HFFc6 (cell line): Measurements from ENCODE around the gene NEBL. TPM values are rescaled to one million over a fixed set of nuclear protein-coding genes. Genes with fewer than 3 reads are reported as not detected.
A peak's percentile ranks its signal among the peaks of the same experiment; 100 is the strongest.

Experiments used
- DNase-seq: peaks from one replicate; pipeline ENCODE4 v3.0.0-alpha.2; 2018
- H3K27ac Mint-ChIP-seq: 2 replicates; pipeline ENCODE4 v1.8.0; 2020; ENCODE audit warnings: mild to moderate bottlenecking, mixed read lengths
- H3K27me3 Mint-ChIP-seq: 2 replicates; pipeline ENCODE4 v1.8.0; 2021; ENCODE audit warnings: mild to moderate bottlenecking, moderate library complexity, mixed read lengths; ENCODE audit not compliant: insufficient read depth
- H3K36me3 Mint-ChIP-seq: 2 replicates; pipeline ENCODE4 v1.8.0; 2021; ENCODE audit warnings: low read depth, mixed read lengths
- H3K4me1 Mint-ChIP-seq: 2 replicates; pipeline ENCODE4 v1.8.0; 2020; ENCODE audit warnings: low read depth, mixed read lengths
- H3K4me3 Mint-ChIP-seq: 2 replicates; pipeline ENCODE4 v1.8.0; 2020; ENCODE audit warnings: mild to moderate bottlenecking, moderate library complexity, mixed read lengths
- H3K9me3 Mint-ChIP-seq: 2 replicates; pipeline ENCODE4 v1.8.0; 2020; ENCODE audit warnings: mild to moderate bottlenecking, mixed read lengths
- CTCF ChIP-seq: fragments of 200-600 bp; sonication (generic); IDR thresholded peaks from 2 replicates; pipeline ENCODE4 v1.5.0; 2021; ENCODE audit warnings: antibody characterized with exemption, mild to moderate bottlenecking
- total RNA-seq, 6 experiments: library from RNA; stranded (reverse); fragmentation: NEBNext Ultra II Directional; extraction: Animal tissue kit (Norgen Biotek cat#: 25700); gene quantifications; 2 replicates in 1 of 6; 3 replicates in 5 of 6; pipeline ENCODE4 v1.2.3, GENCODE V29; 2021

NEBL gene
- total RNA-seq, 6 experiments from 2014 or later: not detected

DNA sequence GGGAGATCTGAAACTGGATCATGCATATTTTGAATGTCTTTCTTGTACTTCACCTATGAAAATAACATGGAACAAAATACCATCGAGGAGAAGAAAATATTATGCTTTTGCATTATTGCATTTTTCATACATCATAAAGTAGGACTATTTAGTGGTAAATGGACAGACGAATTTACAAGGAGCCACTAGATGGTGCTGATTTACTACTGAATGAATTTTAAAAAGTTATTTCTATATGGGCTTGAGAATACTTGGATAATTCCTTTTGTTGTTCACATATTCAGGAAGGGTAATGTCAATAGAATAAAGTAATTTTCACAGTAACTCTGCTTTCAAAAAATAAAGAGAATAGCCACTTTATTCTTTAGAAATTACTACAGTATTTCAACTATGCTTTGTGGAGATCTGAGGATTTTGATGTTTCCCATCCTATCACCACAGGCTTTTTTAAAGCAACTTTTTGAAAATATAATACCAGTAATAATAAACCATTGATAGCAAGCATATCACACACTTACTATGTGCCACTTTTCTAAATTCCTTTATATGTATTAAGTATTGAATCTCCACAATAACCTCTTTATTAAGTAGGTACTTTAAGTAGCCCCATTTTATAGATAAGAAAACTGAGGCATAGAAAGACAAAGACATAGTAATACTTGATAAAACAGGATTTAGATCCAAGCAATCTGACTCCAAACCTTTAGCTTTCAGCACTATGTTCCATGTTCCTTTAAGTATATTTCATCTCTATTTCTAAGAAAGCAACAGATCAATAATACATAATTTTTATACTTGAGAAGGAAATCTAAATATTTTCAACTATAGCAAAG lies 38.6 kb downstream of the NEBL start:
- no peaks in the 10 kb centered on the region; the same call in 1 of the 2 replicates for H3K27me3 Mint-ChIP-seq
- no peaks in the 10 kb centered on the region for H3K4me1 Mint-ChIP-seq
- no peaks in the 10 kb centered on the region for H3K9me3 Mint-ChIP-seq
- TF ChIP-seq CTCF: peak; percentile 76
- H3K36me3 Mint-ChIP-seq: no peaks in the 10 kb centered on the region
- no peak overlapping the region for H3K4me3 Mint-ChIP-seq
- peak; percentile 34 for DNase-seq
- H3K27ac Mint-ChIP-seq: no peak overlapping the region

GRCh38 chr10:20856484-20856883 lies 40.6 kb downstream of the NEBL start:
- TF ChIP-seq CTCF: no peak
- Mint-ChIP-seq H3K27ac (no peak overlapping the region), H3K36me3 (no peaks in the 10 kb centered on the region), H3K4me1 (no peaks in the 10 kb centered on the region), H3K4me3 (no peak overlapping the region), H3K27me3 (no peaks in the 10 kb centered on the region), H3K9me3 (no peaks in the 10 kb centered on the region)
- no peak for DNase-seq

DNA sequence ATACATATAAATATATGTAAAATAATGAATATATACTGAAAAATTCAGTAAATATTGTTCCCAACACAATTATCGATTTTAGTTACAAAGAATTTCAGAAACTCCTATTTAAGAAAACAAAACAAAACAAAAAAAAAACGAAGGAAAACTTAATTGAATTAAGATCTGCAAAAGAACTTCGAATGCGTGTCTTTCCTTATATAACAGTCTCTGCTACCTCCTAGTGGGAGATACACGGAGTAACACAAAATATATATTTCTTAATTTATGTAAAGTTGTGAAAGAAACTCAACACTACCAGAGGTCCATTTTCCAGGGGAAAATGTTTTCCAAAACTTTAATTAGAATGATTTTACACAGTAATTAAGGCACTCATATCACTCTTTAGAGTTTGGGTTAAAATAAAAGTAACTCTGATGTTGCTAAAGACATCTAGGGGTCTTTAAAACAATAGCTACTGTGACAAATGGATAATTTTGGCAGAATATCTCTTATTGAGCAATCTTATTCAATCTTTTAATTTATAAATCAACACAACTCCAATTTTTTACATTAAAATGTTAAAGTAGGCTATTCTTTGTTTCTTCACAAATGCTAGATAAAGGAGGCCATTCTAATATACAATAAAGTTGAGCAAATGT lies 41.6 kb downstream of the NEBL start:
- TF ChIP-seq CTCF: peak; percentile 70
- no peaks in the 10 kb centered on the region for H3K9me3 Mint-ChIP-seq
- no peaks in the 10 kb centered on the region for H3K4me1 Mint-ChIP-seq
- no peak overlapping the region for H3K4me3 Mint-ChIP-seq
- no peaks in the 10 kb centered on the region for H3K36me3 Mint-ChIP-seq
- H3K27ac Mint-ChIP-seq: no peak overlapping the region
- H3K27me3 Mint-ChIP-seq: no peaks in the 10 kb centered on the region
- DNase-seq: no peak

DNA sequence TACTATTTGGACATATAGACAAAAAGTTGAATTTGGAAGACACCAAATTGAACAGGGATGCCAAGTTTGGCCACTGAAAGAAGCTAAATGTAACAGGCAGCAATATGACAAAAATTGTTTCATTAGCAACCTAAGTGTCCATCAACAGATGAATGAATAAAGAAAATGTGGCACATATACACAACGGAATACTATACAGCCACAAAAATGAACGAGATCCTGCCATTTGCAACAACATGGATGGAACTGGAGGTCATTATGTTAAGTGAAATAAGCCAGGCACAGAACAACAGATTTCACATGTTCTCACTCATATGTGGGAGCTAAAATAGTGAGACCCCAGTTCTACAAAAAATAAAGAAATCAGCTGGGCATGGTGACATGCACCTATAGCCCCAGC lies 43.8 kb downstream of the NEBL start:
- no peak for DNase-seq
- Mint-ChIP-seq H3K27ac (no peak overlapping the region), H3K4me3 (no peak overlapping the region), H3K4me1 (no peaks in the 10 kb centered on the region), H3K9me3 (peaks cover 11% of the 10 kb centered on the region), H3K36me3 (no peaks in the 10 kb centered on the region), H3K27me3 (no peaks in the 10 kb centered on the region)
- no peak for TF ChIP-seq CTCF

- H3K4me3 Mint-ChIP-seq: no peak overlapping the region
- TF ChIP-seq CTCF: no peak
- H3K36me3 Mint-ChIP-seq: no peaks in the 10 kb centered on the region
- no peaks in the 10 kb centered on the region for H3K4me1 Mint-ChIP-seq
- DNase-seq: no peak
- H3K9me3 Mint-ChIP-seq: peaks cover 11% of the 10 kb centered on the region
- H3K27ac Mint-ChIP-seq: no peak overlapping the region
- H3K27me3 Mint-ChIP-seq: no peaks in the 10 kb centered on the region
Observed at GRCh38 chr10:20852303-20852702, 44.8 kb downstream of the NEBL start.
